ENCODE results near the gene BTBD6.

The BTBD6 gene

DNA sequence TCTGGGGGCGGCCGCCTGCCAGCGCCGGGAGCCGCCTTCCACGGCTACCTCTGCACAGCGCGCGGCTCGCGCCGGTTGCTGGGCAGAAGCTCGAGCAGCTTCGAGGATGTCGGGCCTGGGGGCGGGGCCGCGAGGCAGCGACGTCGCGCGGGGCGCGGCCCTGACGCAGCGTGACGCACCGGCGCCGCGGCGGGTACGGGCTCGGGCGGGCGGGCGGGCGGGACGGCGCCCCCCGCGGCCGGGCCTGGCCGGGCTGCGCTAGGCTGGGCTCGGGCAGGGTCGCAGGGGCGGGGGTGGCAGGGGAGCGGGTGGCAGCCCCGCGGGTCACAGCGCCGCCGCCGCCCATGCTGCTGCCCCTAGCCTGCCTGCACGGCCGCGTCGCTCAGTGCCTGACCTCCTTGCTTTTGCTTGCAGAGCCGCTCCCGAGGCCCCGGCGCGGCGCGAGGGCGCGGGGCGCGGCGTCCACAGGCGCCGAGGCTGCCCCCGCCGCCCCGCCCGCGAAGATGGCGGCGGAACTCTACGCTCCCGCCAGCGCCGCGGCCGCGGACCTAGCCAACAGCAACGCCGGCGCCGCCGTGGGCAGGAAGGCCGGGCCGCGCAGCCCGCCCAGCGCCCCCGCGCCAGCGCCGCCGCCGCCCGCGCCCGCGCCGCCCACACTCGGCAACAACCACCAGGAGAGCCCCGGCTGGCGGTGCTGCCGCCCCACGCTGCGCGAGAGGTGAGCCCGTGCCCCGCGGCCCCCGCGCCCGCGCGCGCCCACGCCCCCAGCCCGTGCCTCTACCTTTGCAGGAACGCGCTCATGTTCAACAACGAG lies at the start of gene BTBD6:
Gene BTBD6, plus strand, starts transcription at position 166 of the 814 bp plus-strand sequence. Its CDS starts 179 bp downstream, at position 345.
- peak within 1 kb of the TSS; percentile 53 for H3K4me3 ChIP-seq (replicated peaks; ENCODE audit: low read depth, low read length)
- TF ChIP-seq, protein P1, sequence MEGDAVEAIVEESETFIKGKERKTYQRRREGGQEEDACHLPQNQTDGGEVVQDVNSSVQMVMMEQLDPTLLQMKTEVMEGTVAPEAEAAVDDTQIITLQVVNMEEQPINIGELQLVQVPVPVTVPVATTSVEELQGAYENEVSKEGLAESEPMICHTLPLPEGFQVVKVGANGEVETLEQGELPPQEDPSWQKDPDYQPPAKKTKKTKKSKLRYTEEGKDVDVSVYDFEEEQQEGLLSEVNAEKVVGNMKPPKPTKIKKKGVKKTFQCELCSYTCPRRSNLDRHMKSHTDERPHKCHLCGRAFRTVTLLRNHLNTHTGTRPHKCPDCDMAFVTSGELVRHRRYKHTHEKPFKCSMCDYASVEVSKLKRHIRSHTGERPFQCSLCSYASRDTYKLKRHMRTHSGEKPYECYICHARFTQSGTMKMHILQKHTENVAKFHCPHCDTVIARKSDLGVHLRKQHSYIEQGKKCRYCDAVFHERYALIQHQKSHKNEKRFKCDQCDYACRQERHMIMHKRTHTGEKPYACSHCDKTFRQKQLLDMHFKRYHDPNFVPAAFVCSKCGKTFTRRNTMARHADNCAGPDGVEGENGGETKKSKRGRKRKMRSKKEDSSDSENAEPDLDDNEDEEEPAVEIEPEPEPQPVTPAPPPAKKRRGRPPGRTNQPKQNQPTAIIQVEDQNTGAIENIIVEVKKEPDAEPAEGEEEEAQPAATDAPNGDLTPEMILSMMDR (IDR thresholded peaks at IDR 0.05; ENCODE audit: low read depth, low read length, missing control alignments): no peak
- DNase-seq (ENCODE audit: extremely low read depth, low read depth): peak; percentile 22

DNA sequence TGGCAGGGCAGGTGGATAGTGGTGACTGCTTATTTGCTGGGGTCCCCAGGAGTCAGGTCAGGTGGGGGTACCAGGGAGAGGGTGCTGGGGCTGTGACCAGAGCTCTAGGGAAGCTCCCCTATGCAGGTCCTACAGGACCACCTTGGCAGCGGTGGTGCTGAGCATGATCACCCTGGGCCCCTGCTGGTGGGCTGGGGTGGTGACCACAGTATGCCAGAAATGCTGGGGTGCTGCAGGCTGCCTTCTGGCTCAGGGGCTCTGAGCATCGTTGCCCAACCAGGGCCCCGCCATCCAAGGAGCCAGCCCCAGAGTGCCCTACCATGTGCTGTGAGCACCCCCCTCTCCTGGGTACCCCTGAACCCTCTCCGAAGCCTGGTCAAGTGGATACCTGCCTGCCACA lies 49.7 kb upstream of the BTBD6 start:
- TF ChIP-seq, protein P1 (IDR thresholded peaks at IDR 0.05; ENCODE audit: low read depth, low read length, missing control alignments): no peak
- H3K4me3 ChIP-seq (replicated peaks; ENCODE audit: low read depth, low read length): no peak overlapping the region
- no peak for DNase-seq (ENCODE audit: extremely low read depth, low read depth)

DNA sequence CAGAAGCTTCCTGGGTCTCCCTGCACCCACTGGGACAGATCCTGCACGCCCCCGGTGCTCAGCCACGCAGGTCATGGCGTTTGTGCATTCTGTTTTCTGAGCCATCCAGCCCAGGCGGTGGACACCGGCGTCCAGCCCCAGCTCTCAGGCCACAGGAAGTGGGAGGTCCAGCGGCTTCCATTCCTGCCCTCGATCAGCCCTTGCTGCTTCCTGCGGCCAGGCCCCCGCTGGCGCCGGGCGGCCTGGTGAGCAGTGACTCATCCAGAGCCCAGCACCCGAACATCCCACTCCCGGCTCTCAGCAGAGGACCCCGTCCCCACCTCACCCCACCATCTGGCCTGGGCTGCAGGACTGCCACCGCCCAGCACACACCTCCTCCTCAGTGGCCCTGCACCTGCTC lies 49.2 kb upstream of the BTBD6 start:
- TF ChIP-seq, protein P1 (IDR thresholded peaks at IDR 0.05; ENCODE audit: low read depth, low read length, missing control alignments): no peak
- no peak for DNase-seq (ENCODE audit: extremely low read depth, low read depth)

DNA sequence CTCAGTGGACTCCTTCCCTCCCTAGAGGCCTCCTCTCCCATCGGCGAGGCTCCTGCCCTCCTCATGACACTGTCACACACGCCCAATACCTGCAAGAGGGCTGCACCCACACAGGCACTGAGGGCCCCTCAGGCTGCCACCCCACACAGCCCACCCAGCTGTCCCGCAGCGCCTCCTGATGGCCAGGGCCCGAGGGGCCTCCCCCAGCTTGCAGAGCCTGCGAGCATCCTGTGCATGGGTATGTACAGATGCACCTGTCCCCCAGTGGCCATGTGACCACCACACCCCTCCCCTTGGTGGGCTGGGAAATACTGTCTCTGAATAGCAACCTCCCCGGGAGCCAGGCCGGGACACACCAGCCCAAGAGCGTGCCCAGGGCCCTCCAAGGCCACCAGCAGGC lies 48.3 kb upstream of the BTBD6 start:
- TF ChIP-seq, protein P1 (IDR thresholded peaks at IDR 0.05; ENCODE audit: low read depth, low read length, missing control alignments): peak; percentile 4
- no peak overlapping the region for H3K4me3 ChIP-seq (replicated peaks; ENCODE audit: low read depth, low read length)
- no peak for DNase-seq (ENCODE audit: extremely low read depth, low read depth)

More for the DNA sequence above, 49.2 kb upstream of the BTBD6 start:
- H3K4me3 ChIP-seq (replicated peaks; ENCODE audit: low read depth, low read length): no peak overlapping the region

DNA sequence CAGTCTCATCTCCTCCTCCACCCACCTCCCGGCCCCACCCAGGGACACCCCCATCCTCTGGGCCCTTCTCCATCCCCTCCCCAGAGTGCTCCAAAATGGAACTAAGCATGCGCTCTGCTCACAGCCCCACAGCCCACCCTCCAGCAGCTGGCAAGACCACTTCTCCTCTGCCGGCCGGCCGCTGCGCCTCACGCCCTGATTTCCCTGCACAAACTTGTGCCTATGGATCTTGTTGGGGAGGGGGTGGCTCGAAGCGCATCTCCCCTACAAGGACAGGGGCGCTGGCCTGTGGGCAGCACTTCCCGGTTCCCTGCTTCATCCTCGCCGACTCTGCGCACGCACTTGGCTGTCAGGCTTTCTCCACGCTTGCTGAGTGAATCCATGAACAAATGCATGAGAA lies 47.7 kb upstream of the BTBD6 start:
- no peak overlapping the region for H3K4me3 ChIP-seq (replicated peaks; ENCODE audit: low read depth, low read length)
- no peak for DNase-seq (ENCODE audit: extremely low read depth, low read depth)
- TF ChIP-seq, protein P1 (IDR thresholded peaks at IDR 0.05; ENCODE audit: low read depth, low read length, missing control alignments): no peak

DNA sequence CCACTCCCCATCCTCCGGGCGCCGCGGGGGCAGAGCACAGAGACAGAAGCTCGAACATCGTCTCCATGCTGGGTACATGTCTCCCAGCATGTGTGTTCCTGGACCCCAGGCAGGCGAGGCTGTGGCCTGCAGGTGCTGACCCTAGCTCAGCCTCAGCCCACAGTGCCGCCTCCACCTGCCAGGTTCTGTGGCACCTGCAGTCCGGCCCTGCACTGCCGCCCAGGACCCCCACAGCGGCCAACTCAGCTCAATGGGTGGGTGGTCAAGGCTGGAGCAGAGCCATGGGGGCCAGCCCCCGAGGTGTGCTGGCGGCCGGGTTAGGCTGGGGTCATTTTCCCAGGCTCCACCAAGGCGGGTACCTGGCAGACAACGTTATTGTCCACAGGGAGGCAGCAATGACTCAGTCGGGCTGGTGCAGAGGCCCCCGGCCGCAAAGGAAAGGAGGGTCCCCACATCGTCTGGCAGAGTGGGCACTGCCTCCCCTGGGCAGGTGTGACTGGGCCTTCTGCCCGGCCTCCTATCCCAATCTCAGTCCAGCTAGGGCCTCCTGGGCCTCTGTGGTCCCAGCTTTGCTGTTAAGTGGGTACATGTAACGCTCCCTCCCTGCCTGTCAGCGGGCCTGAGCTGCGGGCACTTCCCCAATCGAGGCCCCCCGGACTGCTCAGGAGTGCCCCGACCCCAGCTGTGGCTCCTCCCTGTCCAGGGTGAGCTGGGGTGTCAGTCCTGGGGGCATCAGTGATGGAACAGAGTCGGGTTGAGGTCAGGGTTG lies 47.0 kb upstream of the BTBD6 start:
- DNase-seq (ENCODE audit: extremely low read depth, low read depth): no peak
- no peak overlapping the region for H3K4me3 ChIP-seq (replicated peaks; ENCODE audit: low read depth, low read length)
- TF ChIP-seq, protein P1 (IDR thresholded peaks at IDR 0.05; ENCODE audit: low read depth, low read length, missing control alignments): no peak

Measured in HFF-Myc (cell line).